HG03439 (cell line): ENCODE results near the gene KANSL2.

Experiments used
- ATAC-seq: cut with Tn5 transposase; IDR thresholded peaks from one replicate; pipeline ENCODE4 v1.9.1; 2021; ENCODE audit warnings: mild to moderate bottlenecking, moderate library complexity; ENCODE audit not compliant: unreplicated experiment

The KANSL2 gene

GRCh38 chr12:48615681-48616080 lies 66.4 kb downstream of the KANSL2 start:
- no peak for ATAC-seq

GRCh38 chr12:48613321-48613720 lies 68.7 kb downstream of the KANSL2 start:
- ATAC-seq = no peak
